ENCODE results near the gene HINT2. TPM values are rescaled to one million over a fixed set of nuclear protein-coding genes. Genes with fewer than 3 reads are reported as not detected.

HINT2 gene
- total RNA-seq, 4 donors from 2014 or later, result 11.4 to 58.2 (median 50.6) TPM

GRCh38 chr9:35792024-35792813, 22.6 kb downstream of the HINT2 start:
- Histone ChIP-seq H3K4me3 (replicated peaks in 1 of 3) (peak overlapping the region in 1 of 3 donors; percentile 38), H3K27ac (peak overlapping the region in 2 of 3 donors; percentile 27 to 57), H3K9me3 (no peaks in the 10 kb centered on the region), H3K36me3 (no peaks in the 10 kb centered on the region), H3K4me1 (peaks cover 8 to 13% of the 10 kb centered on the region in 2 donors), H3K27me3 (no peaks in the 10 kb centered on the region)
- no peak for DNase-seq
- TF ChIP-seq CTCF (IDR thresholded peaks at IDR 0.05) (no peak), POLR2A (IDR thresholded peaks at IDR 0.05) (no peak)
- intact Hi-C loops (cut with DNase I), result loop anchor here (5.0 kb wide), 1 partner anchor 35 kb away; the partner anchor contains the start of genes FAM221B and TMEM8B
- WGBS, 2 donors, result 85 to 87% methylated on average over 24 to 26 of the region's 34 CpGs

- Histone ChIP-seq H3K36me3 (no peaks in the 10 kb centered on the region), H3K4me1 (peaks cover 8 to 13% of the 10 kb centered on the region in 2 donors), H3K27me3 (no peaks in the 10 kb centered on the region), H3K27ac (peak within 1 kb of the TSS in 2 of 3 donors; percentile 27 to 57), H3K9me3 (no peaks in the 10 kb centered on the region), H3K4me3 (replicated peaks in 1 of 3) (peak within 1 kb of the TSS in 1 of 3 donors; percentile 38)
- TF ChIP-seq POLR2A (IDR thresholded peaks at IDR 0.05) (no peak), CTCF (IDR thresholded peaks at IDR 0.05) (peak in 1 of 6 experiments; percentile 7)
- DNase-seq, result peak; percentile 37 to 43
- WGBS, 2 donors, result 15 to 21% methylated on average over 14 to 23 of the region's 64 CpGs
- intact Hi-C loops (cut with DNase I), result loop anchor here (5.0 kb wide), 1 partner anchor 36 kb away; the partner anchor contains the start of genes FAM221B and TMEM8B
Measured at GRCh38 chr9:35791297-35791921, 23.4 kb downstream of the HINT2 start, which contains the start of gene NPR2. NPR2 (plus strand) TSS chr9:35791591; CDS start chr9:35792409, 818 bp downstream.

- Histone ChIP-seq H3K4me1 (peaks cover 8 to 13% of the 10 kb centered on the region in 2 donors), H3K36me3 (no peaks in the 10 kb centered on the region), H3K4me3 (replicated peaks in 1 of 3) (peak overlapping the region in 1 of 3 donors; percentile 38), H3K27ac (no peak overlapping the region), H3K27me3 (no peaks in the 10 kb centered on the region), H3K9me3 (no peaks in the 10 kb centered on the region)
- no peak for TF ChIP-seq POLR2A (IDR thresholded peaks at IDR 0.05)
- TF ChIP-seq CTCF (IDR thresholded peaks at IDR 0.05), result peak; percentile 57 to 98 (median 85)
- 53 to 55% methylated on average over 34 to 37 of the region's 37 CpGs for WGBS, 2 donors
- peak; percentile 70 to 73 for DNase-seq
- intact Hi-C loops (cut with DNase I), result loop anchor here (5.0 kb wide), 1 partner anchor 37 kb away; the partner anchor contains the start of genes FAM221B and TMEM8B
Measured at GRCh38 chr9:35790385-35791296, 24.2 kb downstream of the HINT2 start.

GRCh38 chr9:35790025-35790384, 24.8 kb downstream of the HINT2 start:
- no peak overlapping the region for H3K27ac ChIP-seq
- TF ChIP-seq CTCF (IDR thresholded peaks at IDR 0.05), result no peak
- no peak for TF ChIP-seq POLR2A (IDR thresholded peaks at IDR 0.05)
- intact Hi-C loops (cut with DNase I), result loop anchor here (5.0 kb wide), 1 partner anchor 37 kb away; the partner anchor contains the start of genes FAM221B and TMEM8B
- peaks cover 8 to 13% of the 10 kb centered on the region in 2 donors for H3K4me1 ChIP-seq
- no peaks in the 10 kb centered on the region for H3K9me3 ChIP-seq
- 31 to 34% methylated on average over 4 of the region's 4 CpGs for WGBS, 2 donors
- no peak overlapping the region for H3K4me3 ChIP-seq (replicated peaks in 1 of 3)
- DNase-seq, result no peak
- no peaks in the 10 kb centered on the region for H3K27me3 ChIP-seq
- no peaks in the 10 kb centered on the region for H3K36me3 ChIP-seq
